Progenitor cell of endocrine pancreas (in vitro differentiated cells): ENCODE results near the gene NOL4L. TPM values are rescaled to one million over a fixed set of nuclear protein-coding genes. Genes with fewer than 3 reads are reported as not detected.

Experiments
- DNase-seq: peaks from one replicate; pipeline ENCODE4 v3.0.0; 2021; ENCODE audit warnings: low spot score; ENCODE audit not compliant: unreplicated experiment
- H3K27ac Mint-ChIP-seq: 2 replicates; pipeline ENCODE4 v1.8.0; 2021; ENCODE audit warnings: mild to moderate bottlenecking, moderate library complexity, mixed read lengths
- H3K27me3 Mint-ChIP-seq: 2 replicates; pipeline ENCODE4 v1.8.0; 2021; ENCODE audit warnings: mixed read lengths
- H3K36me3 Mint-ChIP-seq: 2 replicates; pipeline ENCODE4 v1.8.0; 2022; ENCODE audit warnings: mixed read lengths; ENCODE audit not compliant: insufficient read depth
- H3K4me1 Mint-ChIP-seq: 2 replicates; pipeline ENCODE4 v1.8.0; 2021; ENCODE audit warnings: low read depth, mixed read lengths
- H3K4me3 Mint-ChIP-seq: 2 replicates; pipeline ENCODE4 v1.8.0; 2021; ENCODE audit warnings: low read depth, mild to moderate bottlenecking, moderate library complexity, mixed read lengths
- H3K9me3 Mint-ChIP-seq: 2 replicates; pipeline ENCODE4 v1.8.0; 2021; ENCODE audit warnings: low read depth, mixed read lengths
- total RNA-seq: library from RNA; stranded (reverse); gene quantifications from 2 replicates; pipeline ENCODE4 v1.2.1, GENCODE V29; 2021
- TF ChIP-seq, protein P1 (sequence below): fragments of 200-600 bp; sonication (generic); IDR thresholded peaks from one replicate; pipeline ENCODE4 v1.5.0; 2021; ENCODE audit warnings: antibody characterized with exemption, mild to moderate bottlenecking; ENCODE audit not compliant: unreplicated experiment

Gene NOL4L
- total RNA-seq, 1 donor from 2014 or later = 90.4 TPM

DNA sequence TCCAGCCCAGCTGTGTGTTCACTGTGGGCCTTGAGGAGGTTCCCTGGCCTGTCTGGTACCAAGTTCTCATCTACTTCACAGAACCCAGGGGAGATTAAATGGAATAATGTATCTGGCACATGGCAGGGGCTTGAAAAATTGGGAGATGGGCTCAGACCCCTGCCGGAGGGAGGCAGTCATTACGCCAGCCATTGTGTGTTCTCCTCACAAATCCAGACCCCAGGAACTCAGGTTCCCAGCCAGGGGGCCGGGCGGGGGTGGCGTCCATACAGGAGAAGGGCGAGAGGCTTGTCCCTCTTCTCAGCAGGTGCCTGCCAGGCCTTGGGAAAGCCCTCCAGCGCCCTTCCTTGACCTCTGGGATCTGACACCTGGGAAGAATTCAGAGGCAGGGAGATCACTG lies 8.1 kb downstream of the NOL4L start:
- TF ChIP-seq, protein P1, sequence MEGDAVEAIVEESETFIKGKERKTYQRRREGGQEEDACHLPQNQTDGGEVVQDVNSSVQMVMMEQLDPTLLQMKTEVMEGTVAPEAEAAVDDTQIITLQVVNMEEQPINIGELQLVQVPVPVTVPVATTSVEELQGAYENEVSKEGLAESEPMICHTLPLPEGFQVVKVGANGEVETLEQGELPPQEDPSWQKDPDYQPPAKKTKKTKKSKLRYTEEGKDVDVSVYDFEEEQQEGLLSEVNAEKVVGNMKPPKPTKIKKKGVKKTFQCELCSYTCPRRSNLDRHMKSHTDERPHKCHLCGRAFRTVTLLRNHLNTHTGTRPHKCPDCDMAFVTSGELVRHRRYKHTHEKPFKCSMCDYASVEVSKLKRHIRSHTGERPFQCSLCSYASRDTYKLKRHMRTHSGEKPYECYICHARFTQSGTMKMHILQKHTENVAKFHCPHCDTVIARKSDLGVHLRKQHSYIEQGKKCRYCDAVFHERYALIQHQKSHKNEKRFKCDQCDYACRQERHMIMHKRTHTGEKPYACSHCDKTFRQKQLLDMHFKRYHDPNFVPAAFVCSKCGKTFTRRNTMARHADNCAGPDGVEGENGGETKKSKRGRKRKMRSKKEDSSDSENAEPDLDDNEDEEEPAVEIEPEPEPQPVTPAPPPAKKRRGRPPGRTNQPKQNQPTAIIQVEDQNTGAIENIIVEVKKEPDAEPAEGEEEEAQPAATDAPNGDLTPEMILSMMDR = peak; percentile 42
- Mint-ChIP-seq H3K4me3 (no peak overlapping the region), H3K27me3 (peaks cover 11% of the 10 kb centered on the region), H3K9me3 (no peaks in the 10 kb centered on the region), H3K27ac (peak overlapping the region; percentile 51), H3K36me3 (no peaks in the 10 kb centered on the region), H3K4me1 (peaks cover 10% of the 10 kb centered on the region)
- no peak for DNase-seq

DNA sequence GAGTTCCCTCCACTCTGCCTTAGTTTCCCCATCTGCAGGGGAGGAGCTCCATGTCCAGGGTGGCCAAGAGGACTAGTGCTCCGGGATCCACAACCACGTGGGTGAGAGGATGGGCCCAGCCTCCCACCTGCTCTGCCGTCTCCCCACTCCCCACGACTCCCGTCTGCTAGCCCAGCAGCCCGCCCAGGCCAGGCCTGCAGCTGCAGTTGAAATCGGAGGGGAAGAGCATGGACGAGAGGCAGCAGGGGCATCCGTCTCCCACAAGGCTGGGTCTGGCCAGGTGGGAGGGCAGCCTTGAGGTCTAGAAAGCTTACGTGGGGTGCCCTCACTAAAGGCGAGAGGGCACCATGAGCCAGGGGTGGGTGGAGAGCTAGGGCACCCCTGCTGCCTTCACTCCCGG lies 8.6 kb downstream of the NOL4L start:
- no peak for DNase-seq
- TF ChIP-seq, protein P1 = no peak
- H3K36me3 Mint-ChIP-seq = no peaks in the 10 kb centered on the region
- peaks cover 7% of the 10 kb centered on the region for H3K4me1 Mint-ChIP-seq
- no peaks in the 10 kb centered on the region for H3K9me3 Mint-ChIP-seq
- H3K27me3 Mint-ChIP-seq = peaks cover 12% of the 10 kb centered on the region
- H3K4me3 Mint-ChIP-seq = no peak overlapping the region
- H3K27ac Mint-ChIP-seq = no peak overlapping the region

DNA sequence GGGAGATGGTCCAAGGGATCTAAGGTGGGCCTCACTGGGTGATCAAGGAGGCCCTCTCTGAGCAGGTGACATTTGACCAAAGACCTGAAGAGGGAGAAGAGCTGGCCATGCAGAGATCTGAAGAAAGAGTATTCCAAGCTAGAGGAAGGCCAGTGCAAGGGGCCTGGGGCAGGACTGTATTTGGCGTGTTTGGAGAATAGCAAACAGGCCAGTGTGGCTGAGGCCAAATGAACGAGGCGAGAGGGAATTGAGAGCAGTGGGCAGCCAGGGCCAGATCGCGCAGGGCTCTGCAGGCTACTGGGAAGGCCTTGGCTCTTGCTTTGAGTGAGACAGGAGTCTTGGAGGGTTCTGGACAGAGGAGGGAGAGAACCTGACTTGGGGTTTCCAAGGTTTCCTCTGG lies 9.3 kb downstream of the NOL4L start:
- TF ChIP-seq, protein P1 = no peak
- Mint-ChIP-seq H3K4me1 (peaks cover 1% of the 10 kb centered on the region), H3K9me3 (no peaks in the 10 kb centered on the region), H3K27ac (no peak overlapping the region), H3K36me3 (no peaks in the 10 kb centered on the region), H3K27me3 (peaks cover 13% of the 10 kb centered on the region), H3K4me3 (no peak overlapping the region)
- no peak for DNase-seq

DNA sequence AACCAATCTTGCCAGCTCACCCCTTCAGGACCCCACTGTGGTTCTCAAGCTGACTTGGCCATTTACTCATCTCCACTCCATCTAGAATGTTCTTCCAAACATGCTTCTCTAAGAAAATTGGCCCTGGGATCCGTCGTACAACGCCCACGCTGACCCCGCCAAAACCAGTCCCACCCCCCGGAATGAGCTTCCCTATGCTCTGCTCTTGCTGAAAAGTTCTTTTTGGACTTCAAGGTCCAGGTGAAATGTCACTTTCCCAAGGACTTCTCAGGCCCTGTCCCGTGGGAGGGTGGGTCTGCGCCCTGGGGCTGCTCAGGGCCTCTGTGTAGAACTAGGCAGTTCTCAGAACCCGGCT lies 9.9 kb downstream of the NOL4L start:
- Mint-ChIP-seq H3K9me3 (no peaks in the 10 kb centered on the region), H3K36me3 (no peaks in the 10 kb centered on the region), H3K4me3 (no peak overlapping the region), H3K4me1 (peaks cover 1% of the 10 kb centered on the region), H3K27me3 (peaks cover 13% of the 10 kb centered on the region), H3K27ac (no peak overlapping the region)
- no peak for DNase-seq
- TF ChIP-seq, protein P1 = no peak

DNA sequence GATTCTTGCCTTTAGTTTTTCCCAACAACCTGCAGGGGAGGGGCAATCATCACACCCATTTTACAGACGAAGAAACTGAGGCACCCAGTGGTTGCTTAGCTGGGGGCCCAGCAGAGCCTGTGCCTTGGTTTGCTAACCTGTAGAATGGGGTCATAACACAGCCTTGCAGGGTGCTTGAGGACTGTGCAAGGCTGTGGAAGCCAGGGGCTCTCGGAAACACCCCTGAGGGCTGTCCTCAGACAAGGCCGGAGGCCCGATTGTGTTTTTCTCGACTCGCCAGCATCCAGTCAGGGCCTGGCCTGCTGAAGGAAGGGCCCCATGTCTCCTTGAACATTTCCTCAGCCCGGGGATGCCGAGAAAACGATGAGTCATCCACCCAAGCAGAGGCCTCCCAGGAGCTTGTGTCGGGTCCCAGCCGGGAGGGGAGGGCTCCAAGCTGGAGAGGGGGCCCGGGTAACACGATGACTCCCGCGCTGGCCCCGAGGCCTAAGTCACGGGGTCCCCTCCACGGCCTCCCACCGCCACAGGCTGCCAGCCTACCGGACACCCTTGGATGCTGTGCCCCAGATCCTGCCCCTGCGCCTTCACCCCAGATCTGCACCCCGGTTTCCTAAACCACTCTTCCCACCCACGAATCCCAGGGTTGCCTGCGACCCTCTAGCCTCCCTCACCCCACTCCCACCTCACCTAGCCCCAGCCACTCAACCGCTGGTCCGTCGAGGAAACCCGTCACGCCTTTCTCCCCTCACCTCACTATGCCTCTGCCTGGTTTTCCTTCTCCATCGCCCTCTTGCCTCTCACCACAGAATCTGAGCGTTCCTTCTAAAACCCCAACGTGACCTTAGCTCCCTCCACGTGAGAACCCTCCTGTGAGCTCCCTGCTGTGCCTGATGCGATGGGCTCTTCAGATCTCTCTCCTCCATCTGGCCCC lies 10.6 kb downstream of the NOL4L start:
- Mint-ChIP-seq H3K27me3 (peaks cover 13% of the 10 kb centered on the region), H3K4me1 (peaks cover 1% of the 10 kb centered on the region), H3K36me3 (no peaks in the 10 kb centered on the region), H3K27ac (no peak overlapping the region), H3K4me3 (no peak overlapping the region), H3K9me3 (no peaks in the 10 kb centered on the region)
- TF ChIP-seq, protein P1 = no peak
- DNase-seq = no peak
